T-helper 17 cell (primary cell): ENCODE data around the gene SPOP. TPM values are rescaled to one million over a fixed set of nuclear protein-coding genes. Genes with fewer than 3 reads are reported as not detected.
A peak's percentile ranks its signal among the peaks of the same experiment; 100 is the strongest.

Experiments
- ATAC-seq: fragments of 150-1000 bp; cut with Tn5 transposase; 2 replicates; pipeline ENCODE4 v1.10.0; 2021; ENCODE audit warnings: mild to moderate bottlenecking, moderate library complexity
- DNase-seq, 3 donors: peaks; one replicate each; pipeline versions ENCODE4 v3.0.0 to v3.0.0-alpha.2; 2020 to 2021
- H3K9me3 ChIP-seq: one replicate; pipeline ENCODE4 v1.7.0; 2013; ENCODE audit warnings: low read length, mild to moderate bottlenecking; ENCODE audit not compliant: control insufficient read depth, poor library complexity, severe bottlenecking
- H3K27ac Mint-ChIP-seq: one replicate; pipeline ENCODE4 v1.8.0; 2022; ENCODE audit warnings: mild to moderate bottlenecking, moderate library complexity, mixed read lengths
- H3K27me3 Mint-ChIP-seq: one replicate; pipeline ENCODE4 v1.8.0; 2022; ENCODE audit warnings: mixed read lengths
- H3K36me3 Mint-ChIP-seq: one replicate; pipeline ENCODE4 v1.8.0; 2022; ENCODE audit warnings: low read depth, mixed read lengths
- H3K4me1 Mint-ChIP-seq: one replicate; pipeline ENCODE4 v1.8.0; 2022; ENCODE audit warnings: mild to moderate bottlenecking, mixed read lengths
- H3K4me3 Mint-ChIP-seq: one replicate; pipeline ENCODE4 v1.8.0; 2022; ENCODE audit warnings: mild to moderate bottlenecking, moderate library complexity, mixed read lengths
- total RNA-seq, 4 donors: library from RNA in 2 of 4; stranded (reverse) in 2 of 4; gene quantifications; one replicate each; pipeline ENCODE4 v1.2.3 and lab custom pipeline; 2022 to 2026

SPOP gene
- total RNA-seq, 2 donors from 2014 or later, result 46.8 to 52.7 TPM

DNA sequence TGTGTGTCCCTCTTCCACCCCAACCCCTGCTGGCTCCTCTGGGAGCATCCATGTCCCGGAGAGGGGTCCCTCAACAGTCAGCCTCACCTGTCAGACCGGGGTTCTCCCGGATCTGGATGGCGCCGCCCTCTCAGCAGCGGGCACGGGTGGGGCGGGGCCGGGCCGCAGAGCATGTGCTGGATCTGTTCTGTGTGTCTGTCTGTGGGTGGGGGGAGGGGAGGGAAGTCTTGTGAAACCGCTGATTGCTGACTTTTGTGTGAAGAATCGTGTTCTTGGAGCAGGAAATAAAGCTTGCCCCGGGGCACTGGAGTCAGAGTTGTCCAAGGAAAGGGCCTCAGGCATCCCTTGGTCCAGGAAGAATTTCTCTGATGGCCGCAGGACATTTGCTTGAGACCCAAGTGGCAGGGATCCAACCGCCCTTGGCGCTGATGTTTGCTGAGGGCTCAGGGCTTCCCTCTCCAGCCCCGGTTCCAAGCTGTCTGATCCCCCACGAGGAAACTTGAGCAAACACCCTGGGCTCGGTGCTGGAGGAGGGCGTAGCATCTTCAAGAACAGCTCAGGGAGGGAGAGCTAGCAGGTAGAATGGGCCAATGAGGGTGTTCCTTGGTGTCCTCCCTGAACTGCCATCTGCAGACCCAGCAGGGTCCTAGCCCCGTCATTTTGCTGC lies 97.7 kb downstream of the SPOP start:
- H3K4me3 Mint-ChIP-seq, result no peak overlapping the region
- no peak for ATAC-seq

DNA sequence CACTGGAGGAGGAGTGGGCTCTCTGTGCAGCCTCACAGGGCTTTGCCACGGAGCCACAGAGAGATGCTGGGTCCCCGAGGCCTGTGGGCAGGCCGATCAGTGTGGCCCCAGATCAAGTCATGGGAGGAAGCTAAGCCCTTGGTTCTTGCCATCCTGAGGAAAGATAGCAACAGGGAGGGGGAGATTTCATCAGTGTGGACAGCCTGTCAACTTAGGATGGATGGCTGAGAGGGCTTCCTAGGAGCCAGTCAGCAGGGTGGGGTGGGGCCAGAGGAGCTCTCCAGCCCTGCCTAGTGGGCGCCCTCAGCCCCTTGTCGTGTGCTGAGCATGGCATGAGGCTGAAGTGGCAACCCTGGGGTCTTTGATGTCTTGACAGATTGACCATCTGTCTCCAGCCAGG lies 98.4 kb downstream of the SPOP start:
- Mint-ChIP-seq H3K4me1 (peaks cover 9% of the 10 kb centered on the region), H3K27ac (no peak overlapping the region), H3K4me3 (no peak overlapping the region), H3K36me3 (no peaks in the 10 kb centered on the region), H3K27me3 (peaks cover 26% of the 10 kb centered on the region)
- ATAC-seq, result no peak
- H3K9me3 ChIP-seq, result no peaks in the 10 kb centered on the region
- DNase-seq, result no peak

More for the DNA sequence above, 97.7 kb downstream of the SPOP start:
- Mint-ChIP-seq H3K36me3 (no peaks in the 10 kb centered on the region), H3K4me1 (peaks cover 9% of the 10 kb centered on the region), H3K27me3 (peaks cover 23% of the 10 kb centered on the region), H3K27ac (no peak overlapping the region)
- H3K9me3 ChIP-seq, result no peaks in the 10 kb centered on the region
- DNase-seq, result no peak

DNA sequence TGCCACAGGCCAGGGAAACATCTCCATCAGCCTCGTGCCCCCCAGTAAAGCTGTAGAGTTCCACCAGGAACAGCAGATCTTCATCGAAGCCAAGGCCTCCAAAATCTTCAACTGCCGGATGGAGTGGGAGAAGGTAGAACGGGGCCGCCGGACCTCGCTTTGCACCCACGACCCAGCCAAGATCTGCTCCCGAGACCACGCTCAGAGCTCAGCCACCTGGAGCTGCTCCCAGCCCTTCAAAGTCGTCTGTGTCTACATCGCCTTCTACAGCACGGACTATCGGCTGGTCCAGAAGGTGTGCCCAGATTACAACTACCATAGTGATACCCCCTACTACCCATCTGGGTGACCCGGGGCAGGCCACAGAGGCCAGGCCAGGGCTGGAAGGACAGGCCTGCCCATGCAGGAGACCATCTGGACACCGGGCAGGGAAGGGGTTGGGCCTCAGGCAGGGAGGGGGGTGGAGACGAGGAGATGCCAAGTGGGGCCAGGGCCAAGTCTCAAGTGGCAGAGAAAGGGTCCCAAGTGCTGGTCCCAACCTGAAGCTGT lies 98.9 kb downstream of the SPOP start:
- DNase-seq (no peak), ATAC-seq (no peak)

DNA sequence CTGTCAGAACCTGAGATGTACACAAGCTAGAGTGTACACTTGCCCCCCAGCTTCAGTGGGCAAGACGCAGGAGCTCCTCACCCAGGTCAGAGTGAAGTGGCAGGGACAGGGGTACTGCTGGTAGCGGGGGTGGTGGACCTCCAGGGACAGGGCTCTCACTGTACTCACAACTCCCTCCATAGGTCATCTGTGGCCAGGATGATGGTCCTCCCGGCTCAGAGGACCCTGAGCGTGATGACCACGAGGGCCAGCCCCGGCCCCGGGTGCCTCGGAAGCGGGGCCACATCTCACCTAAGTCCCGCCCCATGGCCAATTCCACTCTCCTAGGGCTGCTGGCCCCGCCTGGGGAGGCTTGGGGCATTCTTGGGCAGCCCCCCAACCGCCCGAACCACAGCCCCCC lies 99.5 kb downstream of the SPOP start:
- no peaks in the 10 kb centered on the region for H3K9me3 ChIP-seq
- Mint-ChIP-seq H3K36me3 (no peaks in the 10 kb centered on the region), H3K4me1 (peaks cover 9% of the 10 kb centered on the region), H3K27me3 (peaks cover 37% of the 10 kb centered on the region), H3K4me3 (no peak overlapping the region), H3K27ac (no peak overlapping the region)
- ATAC-seq (no peak), DNase-seq (no peak)

More for the DNA sequence above, 98.9 kb downstream of the SPOP start:
- Mint-ChIP-seq H3K4me3 (no peak overlapping the region), H3K27me3 (peaks cover 30% of the 10 kb centered on the region), H3K27ac (no peak overlapping the region), H3K36me3 (no peaks in the 10 kb centered on the region), H3K4me1 (peaks cover 9% of the 10 kb centered on the region)
- no peaks in the 10 kb centered on the region for H3K9me3 ChIP-seq

DNA sequence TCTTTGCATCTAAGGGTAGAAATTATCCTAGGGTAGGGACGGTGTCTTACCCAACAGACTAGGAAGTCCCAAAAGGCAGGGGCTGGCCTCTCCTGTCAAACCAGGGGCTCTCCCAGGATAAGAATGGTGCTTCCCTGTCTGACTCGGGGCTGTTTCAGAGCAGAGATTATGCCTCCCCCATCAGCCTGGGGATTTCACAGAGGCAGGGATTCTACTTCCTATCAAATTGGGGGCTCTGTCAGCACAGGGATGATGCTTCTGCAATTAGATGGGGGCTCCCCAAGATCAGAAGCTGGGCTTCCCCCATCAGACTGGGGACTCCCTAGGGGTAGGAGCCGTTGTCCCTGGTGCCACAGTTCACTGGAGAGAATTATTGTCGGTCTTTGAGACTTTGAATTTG lies 99.9 kb downstream of the SPOP start:
- no peaks in the 10 kb centered on the region for H3K9me3 ChIP-seq
- Mint-ChIP-seq H3K4me3 (no peak overlapping the region), H3K27me3 (peaks cover 41% of the 10 kb centered on the region), H3K4me1 (peaks cover 9% of the 10 kb centered on the region), H3K36me3 (no peaks in the 10 kb centered on the region), H3K27ac (no peak overlapping the region)
- no peak for ATAC-seq
- no peak for DNase-seq

DNA sequence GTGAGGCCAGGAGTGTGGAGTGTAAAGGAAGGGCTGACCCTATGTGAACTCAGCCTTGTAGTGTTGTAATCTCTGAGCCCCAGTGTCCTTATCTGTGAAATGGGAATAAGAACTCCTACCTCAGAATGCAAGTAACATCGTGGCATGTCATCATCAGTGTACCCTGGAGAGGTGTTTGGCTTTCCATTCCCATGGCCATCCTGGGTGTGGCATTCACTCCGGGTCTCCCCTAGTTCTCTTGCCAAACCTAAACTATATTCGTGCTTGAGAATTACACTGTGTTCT lies 100.3 kb downstream of the SPOP start:
- no peaks in the 10 kb centered on the region for H3K36me3 Mint-ChIP-seq
- H3K4me1 Mint-ChIP-seq, result peaks cover 9% of the 10 kb centered on the region
- no peak for DNase-seq
- H3K4me3 Mint-ChIP-seq, result peak overlapping the region; percentile 71
- no peak for ATAC-seq
- H3K9me3 ChIP-seq, result no peaks in the 10 kb centered on the region
- peaks cover 42% of the 10 kb centered on the region for H3K27me3 Mint-ChIP-seq
- H3K27ac Mint-ChIP-seq, result no peak overlapping the region

DNA sequence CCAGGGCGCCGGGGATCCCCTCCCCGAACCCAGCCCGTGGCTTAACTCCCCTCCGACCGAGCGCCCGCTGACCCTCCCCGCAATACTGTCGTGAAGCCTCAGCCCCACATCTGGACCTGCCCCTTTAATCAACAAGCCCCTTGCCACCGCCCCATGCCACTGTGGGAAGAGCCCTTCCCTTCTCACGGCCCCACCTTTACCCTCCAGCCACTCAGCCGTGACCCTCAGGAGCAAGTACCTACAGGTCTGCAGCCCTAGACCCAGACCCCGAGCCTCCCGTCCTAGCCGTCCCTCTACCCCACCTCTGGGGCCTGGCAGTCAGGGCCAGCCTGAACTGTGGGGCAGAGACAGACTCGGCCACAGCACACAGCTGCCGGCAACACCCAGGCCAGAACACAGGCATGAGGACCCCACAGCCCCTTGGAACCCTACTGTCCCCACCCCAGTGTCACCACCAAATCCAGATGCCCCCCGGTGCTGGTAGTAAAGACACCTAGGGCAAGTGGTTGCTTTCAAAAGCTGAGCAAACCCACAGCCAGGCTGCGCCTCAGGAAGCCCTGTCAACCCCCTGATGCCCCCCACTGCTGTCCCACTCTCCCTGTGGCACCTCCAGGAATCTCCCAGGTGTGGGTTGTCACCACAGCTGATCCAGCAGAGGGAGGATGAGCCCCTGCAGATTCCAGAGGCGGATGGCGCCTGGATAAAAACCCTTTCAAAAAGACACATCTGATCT lies 100.8 kb downstream of the SPOP start:
- Mint-ChIP-seq H3K27me3 (peaks cover 43% of the 10 kb centered on the region), H3K27ac (no peak overlapping the region), H3K4me1 (peaks cover 9% of the 10 kb centered on the region), H3K4me3 (peak overlapping the region; percentile 71), H3K36me3 (no peaks in the 10 kb centered on the region)
- ATAC-seq (no peak), DNase-seq (no peak)
- H3K9me3 ChIP-seq, result no peaks in the 10 kb centered on the region

DNA sequence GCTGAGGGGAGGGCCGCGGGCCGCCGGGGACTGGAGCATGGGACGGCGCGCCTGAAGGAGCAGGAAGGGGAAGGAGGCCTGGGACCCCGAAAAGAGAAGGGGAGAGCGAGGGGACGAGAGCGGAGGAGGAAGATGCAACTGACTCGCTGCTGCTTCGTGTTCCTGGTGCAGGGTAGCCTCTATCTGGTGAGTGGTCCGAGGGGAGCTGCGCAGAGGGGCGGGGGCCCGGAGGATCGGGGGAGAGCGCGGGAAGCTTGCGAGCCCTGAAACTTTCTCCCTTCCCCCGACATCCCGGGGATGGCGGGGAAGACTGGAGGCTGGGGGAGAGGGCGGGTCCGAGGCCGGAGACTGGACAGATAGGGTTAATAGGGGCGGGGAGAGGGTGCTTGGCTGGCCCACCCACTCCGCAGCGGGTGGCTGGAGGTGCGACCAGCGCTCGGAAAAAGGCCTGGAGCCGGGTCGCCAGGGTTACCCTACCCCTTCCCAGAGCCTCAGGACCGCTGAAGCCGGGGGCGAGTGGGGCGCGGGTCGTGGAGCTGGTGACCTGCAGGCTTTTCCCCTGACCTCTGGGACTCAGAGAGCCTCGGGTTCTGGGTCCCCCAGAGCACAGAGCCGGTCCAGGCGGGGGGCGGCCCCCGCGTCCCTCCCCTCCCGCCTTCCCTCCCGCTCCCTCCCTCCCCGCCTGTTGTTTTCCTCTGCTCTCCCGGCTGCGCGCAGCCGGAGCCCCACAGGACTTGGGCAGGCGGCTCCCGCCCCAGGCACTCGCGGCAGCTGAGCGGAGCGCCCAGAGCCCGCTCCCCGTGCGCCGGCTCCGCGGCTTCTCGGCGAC lies 101.6 kb downstream of the SPOP start:
- peaks cover 13% of the 10 kb centered on the region for H3K4me1 Mint-ChIP-seq
- no peaks in the 10 kb centered on the region for H3K9me3 ChIP-seq
- no peak overlapping the region for H3K27ac Mint-ChIP-seq
- ATAC-seq, result no peak
- no peak for DNase-seq
- H3K36me3 Mint-ChIP-seq, result no peaks in the 10 kb centered on the region
- peaks cover 51% of the 10 kb centered on the region for H3K27me3 Mint-ChIP-seq
- H3K4me3 Mint-ChIP-seq, result peak overlapping the region; percentile 86

DNA sequence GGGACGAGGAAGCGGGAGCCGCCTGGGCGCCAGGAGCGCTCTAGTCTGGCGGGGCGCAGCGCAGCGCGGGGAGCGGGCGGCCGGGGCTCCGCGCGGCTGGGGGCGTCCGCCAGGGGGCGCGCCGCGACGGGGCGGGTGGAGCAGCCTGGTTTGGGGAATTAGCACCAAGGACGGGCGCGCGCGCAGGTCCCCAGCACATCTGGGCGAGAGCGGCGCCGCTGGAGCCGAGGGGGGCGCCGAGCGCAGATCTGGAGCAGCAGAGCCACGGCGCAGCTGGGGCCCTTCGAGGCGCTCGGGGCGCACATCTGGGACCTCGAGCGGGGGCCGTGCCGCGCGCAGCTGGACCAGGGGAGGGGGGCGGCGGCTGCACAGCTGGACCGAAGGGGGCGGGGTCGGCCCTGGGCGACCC lies 102.2 kb downstream of the SPOP start, which contains the start of gene NXPH3:
Gene NXPH3, plus strand, starts transcription at position 193 of the 409 bp plus-strand sequence. CDS start 349 bp downstream, outside the sequence.
- no peaks in the 10 kb centered on the region for H3K9me3 ChIP-seq
- Mint-ChIP-seq H3K27ac (no peak within 1 kb of the TSS), H3K36me3 (no peaks in the 10 kb centered on the region), H3K4me3 (peak within 1 kb of the TSS; percentile 86), H3K4me1 (peaks cover 19% of the 10 kb centered on the region), H3K27me3 (peaks cover 53% of the 10 kb centered on the region)
- DNase-seq (peak; percentile 50 to 57 (median 56)), ATAC-seq (peak; percentile 82)

GRCh38 chr17:49574945-49575678 lies 102.8 kb downstream of the SPOP start:
- no peak for ATAC-seq
- Mint-ChIP-seq H3K36me3 (no peaks in the 10 kb centered on the region), H3K4me1 (peaks cover 19% of the 10 kb centered on the region), H3K27ac (no peak overlapping the region), H3K27me3 (peaks cover 53% of the 10 kb centered on the region), H3K4me3 (peak overlapping the region; percentile 86)
- H3K9me3 ChIP-seq, result no peaks in the 10 kb centered on the region
- DNase-seq, result no peak

- DNase-seq, result no peak
- Mint-ChIP-seq H3K4me1 (peaks cover 19% of the 10 kb centered on the region), H3K27ac (no peak overlapping the region), H3K36me3 (no peaks in the 10 kb centered on the region), H3K4me3 (no peak overlapping the region), H3K27me3 (peaks cover 53% of the 10 kb centered on the region)
- ATAC-seq, result no peak
- H3K9me3 ChIP-seq, result no peaks in the 10 kb centered on the region
These were observed 103.5 kb downstream of the SPOP start for GRCh38 chr17:49574323-49574781.

GRCh38 chr17:49573510-49574322 lies 104.2 kb downstream of the SPOP start:
- no peak overlapping the region for H3K27ac Mint-ChIP-seq
- H3K4me3 Mint-ChIP-seq, result peak overlapping the region; percentile 70
- ATAC-seq (no peak), DNase-seq (no peak)
- peaks cover 49% of the 10 kb centered on the region for H3K27me3 Mint-ChIP-seq
- H3K4me1 Mint-ChIP-seq, result peaks cover 19% of the 10 kb centered on the region
- no peaks in the 10 kb centered on the region for H3K36me3 Mint-ChIP-seq
- H3K9me3 ChIP-seq, result no peaks in the 10 kb centered on the region
